HG02970 (cell line): ENCODE data around the gene USP40.
A peak's percentile ranks its signal among the peaks of the same experiment; 100 is the strongest.

Experiments
- ATAC-seq: cut with Tn5 transposase; IDR thresholded peaks from one replicate; pipeline ENCODE4 v1.9.1; 2021; ENCODE audit warnings: mild to moderate bottlenecking, moderate library complexity, moderate number of reproducible peaks; ENCODE audit not compliant: unreplicated experiment, low FRiP score

Gene USP40

DNA sequence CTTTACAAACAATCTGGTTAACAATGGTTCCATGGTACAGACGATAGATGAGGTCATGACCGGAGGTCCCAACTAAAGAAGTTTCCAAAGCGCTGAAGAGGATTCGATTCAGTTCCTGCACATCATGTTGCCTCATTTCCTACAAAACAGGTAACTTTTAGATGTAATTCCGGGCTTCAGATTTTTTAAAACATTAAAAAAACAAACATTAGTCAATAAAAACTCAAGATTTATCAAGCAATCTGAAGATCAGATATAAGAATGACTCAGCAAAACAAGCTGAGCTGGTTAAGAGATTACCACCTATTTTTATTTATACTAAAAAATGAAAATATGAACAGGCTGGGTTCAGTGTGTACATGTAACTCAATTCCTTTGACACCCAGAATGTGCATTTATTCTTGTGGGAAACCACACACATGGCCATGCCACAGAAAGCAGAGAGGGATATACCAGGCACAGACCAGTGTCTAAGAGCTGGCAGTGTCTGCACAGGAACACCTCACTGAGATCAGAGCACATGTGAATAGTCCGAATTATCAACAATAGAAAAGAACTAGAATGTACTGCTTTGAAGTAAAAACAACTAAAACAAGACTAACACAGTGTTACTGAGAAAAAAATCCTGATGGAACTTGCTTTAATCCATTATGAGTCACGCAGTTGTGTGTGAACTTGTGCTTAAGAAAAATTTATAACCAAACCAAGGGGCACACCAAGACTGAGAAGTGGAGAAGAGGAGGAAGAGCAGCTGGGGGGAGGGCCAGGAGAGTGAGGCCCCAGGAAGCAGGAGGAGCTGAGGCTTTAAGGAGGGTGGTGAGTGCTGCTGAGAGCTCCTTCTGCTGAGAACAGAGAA lies 9.5 kb downstream of the USP40 start:
- no peak for ATAC-seq

DNA sequence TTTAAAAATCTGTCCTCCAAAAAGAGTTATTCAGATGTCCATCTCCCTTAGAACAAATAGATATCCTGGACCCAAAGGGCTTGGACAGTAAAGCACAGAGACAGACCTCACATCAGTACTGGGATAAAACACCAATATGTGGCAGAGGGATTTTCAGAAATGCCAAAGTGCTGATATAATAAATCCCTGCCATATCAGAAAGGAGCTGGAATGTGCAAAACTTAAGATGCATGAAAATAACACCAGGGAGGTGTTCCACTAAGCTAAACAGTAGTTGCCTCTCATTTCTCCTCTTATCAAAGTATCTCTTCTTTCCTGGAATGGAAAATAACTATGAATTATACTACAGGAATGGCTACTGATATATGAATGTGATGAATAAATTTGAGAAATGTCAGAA lies 13.2 kb downstream of the USP40 start:
- ATAC-seq = no peak

DNA sequence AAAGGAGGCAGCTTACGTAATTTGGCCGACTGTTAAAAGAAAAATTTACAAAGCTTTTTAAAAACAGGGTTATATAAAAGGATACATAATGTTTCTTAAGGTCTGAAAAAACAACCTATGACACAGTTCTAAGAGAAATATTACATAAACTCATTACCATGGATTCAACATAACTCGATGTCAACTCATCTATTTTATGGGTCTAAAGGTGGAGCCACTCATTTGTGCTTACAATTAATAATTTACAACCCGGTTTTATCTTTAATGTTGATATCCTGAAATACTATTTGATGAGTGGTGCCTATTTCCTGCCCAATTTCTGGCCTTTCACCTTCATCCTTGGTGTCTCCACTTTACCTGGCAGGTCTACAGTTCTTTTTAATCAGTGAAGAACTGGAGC lies 15.1 kb downstream of the USP40 start:
- ATAC-seq = no peak

DNA sequence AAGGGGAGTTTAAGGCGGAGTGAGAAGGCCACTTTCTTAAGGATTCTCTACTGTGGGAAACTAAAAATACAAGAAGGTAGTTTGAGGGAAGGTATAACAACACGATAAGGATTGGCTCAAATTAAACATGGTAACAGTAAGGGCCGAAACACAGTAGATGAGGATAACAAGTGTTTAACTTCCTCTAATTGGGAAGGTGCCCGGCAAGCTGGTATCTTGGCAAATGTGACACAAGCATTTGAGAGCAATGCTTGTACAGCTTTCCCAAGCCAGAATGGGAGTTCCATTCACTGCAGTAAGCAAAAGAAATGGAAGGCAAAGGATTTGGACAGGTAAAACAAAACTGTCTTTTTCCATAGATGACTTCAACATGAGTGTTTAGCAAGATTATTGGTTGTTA lies 19.8 kb downstream of the USP40 start:
- ATAC-seq = no peak

DNA sequence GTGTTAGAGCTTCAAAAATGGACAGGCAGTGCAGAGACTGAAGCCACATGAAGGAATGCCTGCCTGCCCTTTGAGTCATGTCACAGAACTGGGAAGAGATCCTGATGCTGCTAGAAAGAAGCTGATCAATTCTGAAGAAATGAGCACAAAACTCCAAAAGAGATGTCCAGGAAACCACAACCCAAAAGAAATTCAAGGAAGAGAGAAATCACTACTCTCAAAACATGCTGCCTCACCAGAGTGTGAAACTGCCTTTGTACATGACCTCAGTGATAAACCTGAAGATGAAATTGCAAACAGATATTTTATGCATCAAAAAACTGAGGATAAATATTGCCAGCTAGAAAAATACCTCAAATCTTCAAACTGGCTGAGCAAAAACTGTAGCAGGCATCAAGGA lies 20.5 kb downstream of the USP40 start:
- no peak for ATAC-seq

DNA sequence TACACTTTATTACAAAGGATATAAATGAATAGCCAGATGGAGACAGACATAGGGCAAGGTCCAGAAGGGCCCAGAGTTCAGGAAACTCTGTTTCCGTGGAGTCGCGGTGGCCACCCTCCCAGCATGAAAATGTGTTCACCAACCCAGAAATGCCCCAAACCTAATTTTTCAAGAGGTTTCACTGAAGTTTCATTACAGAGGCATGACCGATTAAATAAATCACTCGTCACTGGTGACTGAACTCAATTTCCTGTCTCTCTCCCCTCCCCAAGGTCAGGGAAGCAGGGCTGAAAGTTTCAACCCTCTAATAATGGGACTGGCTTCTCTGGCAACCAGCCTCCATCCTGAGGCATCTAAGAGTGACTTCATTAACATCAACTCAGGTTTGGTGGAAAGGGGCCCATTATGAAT lies 22.4 kb downstream of the USP40 start:
- ATAC-seq = no peak

DNA sequence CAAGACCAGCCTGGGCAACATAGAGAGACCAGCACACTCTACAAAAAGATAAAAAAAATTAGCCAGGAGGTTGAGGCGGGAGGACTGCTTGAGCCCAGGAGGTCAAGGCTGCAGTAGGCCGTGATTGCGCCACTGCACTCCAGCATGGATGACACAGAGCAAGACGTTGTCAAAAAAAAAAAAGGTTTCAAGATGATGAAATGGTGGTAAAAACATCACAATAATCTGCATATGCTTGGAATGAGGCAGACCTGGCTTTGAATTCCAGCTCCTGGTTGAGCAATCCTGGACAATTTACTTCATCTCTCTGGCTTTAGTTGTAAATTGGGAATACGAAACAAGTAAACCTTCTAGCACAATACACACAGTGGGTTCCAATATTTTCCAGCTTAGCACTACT lies 24.1 kb downstream of the USP40 start:
- ATAC-seq = no peak

DNA sequence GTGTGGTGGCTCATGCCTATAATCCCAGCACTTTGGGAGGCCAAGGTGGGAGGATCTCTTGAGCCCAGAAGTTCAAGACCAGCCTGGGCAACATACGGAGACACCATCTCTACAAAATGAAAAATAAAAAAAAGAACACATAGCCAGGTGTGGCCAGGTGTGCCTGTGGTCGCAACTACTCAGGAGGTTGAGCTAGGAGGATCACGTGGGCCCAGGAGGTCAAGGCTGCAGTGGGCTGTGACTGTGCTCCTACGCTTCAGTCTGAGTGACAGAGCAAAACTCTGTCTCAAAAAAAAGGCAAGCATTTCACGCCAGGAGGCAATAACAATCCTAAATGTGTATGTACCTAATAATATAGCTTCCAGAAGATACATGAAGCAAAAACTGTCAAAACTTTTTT lies 27.8 kb downstream of the USP40 start:
- ATAC-seq = no peak

DNA sequence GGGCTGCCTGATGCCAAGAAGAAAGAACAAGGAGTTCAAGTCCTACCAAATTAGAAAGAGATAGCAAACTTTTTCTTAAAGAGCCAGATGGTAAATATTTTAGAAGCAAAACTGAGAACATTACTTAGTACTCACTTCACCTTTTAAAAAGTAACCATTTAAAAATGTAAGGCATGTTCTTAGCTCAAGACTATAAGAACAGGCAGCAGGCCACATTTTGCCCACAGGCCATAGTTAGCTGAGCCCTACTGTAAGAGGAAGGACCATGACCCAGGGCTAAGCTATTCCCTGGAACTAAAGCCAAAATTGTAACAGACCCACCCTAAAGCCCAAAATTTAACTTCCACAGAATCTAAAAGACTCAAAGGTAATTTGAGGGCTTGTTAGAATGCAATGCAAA lies 31.3 kb downstream of the USP40 start:
- ATAC-seq = no peak

DNA sequence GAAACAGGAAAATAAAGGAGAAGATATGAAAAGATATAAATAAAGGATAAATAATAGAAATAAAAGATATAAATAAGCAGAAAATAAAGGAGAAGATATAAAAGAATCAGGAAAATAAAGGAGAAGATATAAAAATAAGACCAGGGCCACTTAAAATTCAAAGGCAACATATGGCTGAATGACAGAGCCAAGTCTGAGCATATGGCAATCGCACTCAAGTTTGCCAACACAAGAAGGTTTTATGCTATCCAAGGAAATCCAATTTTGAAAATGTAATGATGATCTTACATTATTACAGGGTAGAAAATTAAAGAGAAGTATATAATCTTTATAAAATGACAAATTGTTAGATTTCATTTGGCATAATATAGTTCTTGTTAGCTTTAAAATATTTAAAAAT lies 33.6 kb downstream of the USP40 start:
- ATAC-seq = no peak

DNA sequence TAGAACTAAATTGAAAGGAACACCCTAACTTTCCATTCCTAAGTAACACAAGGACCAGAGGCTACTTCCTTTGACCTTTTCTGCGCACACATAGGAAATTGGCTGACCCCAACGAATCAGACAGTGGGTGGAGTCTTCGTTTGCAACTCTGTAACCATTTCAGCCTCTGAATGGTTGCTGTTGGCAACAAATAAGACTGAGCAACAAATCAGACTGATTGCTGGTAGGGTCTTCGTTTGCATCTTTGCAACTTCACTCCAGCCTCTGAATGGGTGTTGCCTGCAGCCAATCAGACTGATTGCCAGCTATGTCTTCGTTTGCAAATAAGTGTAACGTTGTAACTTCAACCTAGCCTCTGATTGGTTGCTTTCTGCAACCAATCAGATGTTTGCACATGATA lies 34.6 kb downstream of the USP40 start:
- no peak for ATAC-seq

DNA sequence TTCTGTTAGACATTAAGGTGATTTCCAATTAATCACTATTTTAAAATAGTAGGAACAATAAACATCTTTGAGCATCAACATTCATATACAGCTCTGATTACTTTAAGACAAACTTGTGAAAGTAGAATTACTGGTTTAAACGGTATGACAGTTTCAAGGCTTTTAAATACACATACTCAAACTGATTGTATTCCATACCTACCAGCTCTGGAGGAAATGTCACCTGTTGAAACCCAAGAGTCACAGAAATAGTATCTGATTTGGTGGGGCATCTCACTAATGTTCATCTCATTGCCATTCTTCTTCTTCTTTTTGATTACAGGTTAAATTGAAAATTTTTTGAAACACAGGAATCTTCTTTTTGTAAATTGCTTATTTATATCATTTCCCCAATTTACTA lies 36.2 kb downstream of the USP40 start:
- ATAC-seq = no peak

DNA sequence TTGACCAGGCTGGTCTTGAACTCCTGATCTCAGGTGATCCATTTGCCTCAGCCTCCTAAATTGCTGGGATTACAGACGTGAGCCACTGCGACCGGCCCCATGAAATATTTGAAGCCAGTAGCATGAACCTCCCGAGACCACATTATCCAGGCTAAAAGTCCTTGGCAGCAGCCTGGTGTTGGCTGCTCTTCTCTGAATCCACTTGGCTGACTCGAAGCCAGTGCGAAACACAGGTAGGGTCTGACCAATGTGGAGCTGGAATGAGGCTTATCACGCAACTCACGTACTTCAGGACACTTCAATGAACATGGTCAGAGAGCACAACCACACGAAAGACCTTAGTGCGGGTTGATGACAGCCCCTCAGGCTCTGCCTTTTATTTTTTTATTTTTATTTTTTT lies 38.4 kb downstream of the USP40 start:
- ATAC-seq = no peak

DNA sequence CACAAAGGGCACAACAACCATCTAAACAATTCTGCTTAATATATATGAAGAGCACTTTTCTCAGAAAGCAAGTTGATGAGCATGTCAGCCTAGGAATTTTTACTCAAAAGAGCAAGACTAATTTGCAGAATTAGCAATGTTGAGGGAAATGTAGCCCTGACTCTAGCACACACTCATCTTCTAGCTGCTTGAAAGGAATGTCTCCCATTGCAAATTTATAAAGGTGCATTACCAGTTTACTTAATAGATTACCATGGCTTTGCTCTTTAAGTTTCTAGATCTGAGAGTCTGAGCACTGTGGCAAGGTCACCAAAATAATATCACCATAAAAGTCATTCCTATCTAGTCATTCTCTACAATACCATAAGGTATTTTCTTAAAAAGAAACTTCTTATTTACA lies 40.8 kb downstream of the USP40 start:
- ATAC-seq = no peak

DNA sequence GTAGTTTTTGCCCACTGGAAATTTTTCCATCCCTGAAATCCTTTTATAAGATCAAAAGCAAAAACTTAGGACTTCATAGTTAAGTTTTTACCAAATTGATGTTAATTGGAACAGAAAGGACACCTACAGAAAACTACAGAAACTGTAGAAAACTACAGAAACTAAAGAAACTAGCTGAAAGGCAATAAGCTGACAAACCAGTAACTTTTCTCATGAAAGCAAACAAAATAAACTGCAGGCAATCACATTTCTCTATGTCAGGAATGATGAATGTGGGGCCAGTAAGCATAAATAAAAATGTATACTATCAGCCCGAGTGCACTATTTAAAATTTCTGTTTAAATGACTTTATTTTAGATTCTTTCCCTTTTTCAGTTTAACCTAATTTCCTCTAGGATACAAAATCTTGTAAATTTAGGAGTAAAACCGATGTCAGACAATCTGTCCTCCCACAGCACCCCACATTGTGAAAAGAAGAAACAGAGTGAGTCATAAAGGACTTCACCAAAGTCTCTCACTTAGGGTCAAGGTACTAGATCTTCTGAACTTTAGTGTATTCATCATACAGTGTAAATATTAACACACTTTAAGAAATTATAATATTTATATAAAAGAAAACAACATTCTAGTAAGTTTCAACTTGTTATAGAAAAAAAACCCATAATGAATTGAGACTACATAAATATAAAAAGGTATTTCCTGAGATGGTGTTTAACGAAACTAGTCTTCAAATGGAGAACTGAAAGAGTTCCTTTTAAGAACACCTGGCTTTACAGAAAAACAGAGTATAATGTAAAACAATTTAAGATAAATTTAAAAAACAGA lies 46.6 kb downstream of the USP40 start:
- peak; percentile 87 for ATAC-seq

DNA sequence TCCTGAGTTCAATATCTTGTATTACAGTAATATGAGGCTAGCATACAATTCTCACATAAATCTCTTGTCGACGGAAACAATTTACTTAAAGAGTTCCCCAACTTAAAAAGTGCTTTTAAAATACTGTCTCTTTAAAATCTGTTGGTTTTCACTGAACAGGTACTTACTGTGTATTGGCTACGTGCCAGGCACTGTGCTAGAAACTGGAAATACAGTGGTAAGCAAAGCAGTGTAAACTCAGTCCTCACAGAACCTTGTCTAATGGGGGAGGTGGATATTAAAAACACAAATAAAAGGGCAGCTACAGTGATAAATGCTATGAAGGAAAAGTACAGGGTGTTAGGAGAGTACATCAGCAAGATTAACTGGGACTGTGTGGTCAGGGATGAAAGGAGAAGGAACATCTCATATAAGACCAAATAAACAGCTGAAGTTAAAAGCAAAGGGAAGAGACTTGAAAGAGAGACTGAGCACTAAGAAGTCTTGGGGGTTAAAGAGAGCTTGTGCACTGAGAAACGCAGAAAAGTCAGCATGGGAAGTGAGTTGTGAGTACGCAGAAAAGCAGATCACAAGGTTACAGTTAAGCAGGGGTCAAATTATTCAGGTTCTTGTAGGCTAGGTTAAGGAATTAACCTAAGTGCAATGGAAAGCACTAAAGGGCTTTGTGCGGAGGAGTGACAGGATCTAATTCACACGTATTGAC lies 52.5 kb downstream of the USP40 start:
- no peak for ATAC-seq

DNA sequence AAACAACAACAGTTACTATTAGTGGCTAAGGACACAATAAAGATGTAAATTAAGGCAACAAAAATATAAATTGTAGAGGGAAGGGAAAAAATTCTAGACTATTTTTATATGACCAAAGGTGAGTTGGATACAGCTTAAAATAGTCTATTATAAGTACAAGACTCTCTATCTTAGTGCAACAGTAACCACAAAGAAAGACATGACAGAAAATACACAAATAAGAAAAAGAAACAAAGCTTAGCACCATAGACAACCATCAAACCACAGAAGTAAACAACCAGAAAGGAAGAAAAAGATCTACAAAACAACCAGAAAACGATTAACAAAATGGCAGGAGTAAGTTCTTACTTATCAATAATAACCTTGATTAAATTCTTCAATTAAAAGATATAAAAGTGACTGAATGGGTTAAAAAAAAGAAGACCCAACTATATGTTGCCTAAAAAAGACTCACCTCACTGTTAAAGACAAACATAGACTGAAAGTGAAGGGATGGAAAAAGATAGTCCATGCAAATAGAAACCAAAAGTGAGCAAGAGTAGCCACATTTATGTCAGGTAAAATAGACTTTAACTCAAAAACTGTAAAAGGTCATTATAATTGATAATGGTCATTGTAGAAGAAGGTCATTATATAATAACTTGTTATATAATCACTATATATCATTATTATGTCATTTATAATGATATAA lies 62.5 kb downstream of the USP40 start:
- no peak for ATAC-seq

DNA sequence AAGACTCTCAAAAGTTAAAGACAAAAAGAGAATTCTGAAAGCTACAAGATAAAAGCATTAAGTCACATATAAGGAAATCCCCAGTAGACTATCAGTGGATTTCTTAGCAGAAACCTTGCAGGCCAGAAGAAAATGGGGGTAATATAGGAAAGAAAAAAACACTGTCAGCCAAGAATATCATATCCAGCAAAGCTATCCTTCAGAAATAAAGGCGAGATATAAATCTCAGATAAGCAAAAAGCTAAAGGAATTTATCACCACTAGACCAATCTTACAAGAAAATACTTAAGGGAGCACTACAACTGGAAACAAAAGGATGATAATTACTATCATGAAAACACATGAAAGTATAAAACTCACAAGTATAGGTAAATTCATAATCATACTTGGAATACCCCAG lies 63.1 kb downstream of the USP40 start:
- ATAC-seq = no peak

DNA sequence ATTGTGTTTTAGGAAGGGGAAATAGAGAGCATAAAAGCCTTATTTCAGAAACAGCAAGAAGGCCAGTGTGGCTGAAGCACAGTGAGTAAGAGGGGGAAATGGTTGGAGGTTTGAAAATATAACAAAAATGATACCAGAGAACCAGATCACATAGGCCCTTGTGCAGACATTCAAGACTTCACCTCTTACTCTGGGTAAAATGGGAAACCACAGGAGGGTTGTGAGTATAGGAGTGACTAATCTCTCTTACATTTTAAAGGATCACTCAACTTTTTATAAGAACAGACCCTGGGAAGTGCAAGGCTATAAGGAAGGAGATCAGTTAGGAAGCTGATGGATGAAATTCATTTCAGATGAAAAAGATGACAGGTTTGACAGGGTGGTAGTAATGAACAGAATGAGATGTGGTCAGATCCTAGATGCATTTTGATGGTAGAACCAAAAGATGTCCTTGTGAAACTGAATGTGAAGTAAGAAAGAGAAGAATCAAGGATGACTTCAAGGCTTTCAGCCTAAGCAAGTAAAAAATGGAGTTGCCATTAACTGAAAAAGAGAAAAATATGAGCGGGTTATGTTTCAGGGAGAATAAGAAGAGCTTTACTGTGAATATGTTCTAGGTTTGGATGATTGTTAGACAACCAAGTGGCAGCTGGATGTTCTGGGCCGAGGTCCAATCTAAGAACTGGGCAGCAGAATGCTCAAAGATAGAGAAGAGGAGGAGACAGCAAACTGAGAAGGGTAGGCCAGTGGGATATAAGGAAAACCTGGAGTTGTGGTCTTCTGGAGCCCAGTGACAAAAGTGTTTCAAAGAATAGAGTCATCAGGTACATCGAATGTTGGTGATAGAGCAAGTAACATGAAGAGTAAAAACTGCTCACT lies 65.1 kb downstream of the USP40 start:
- no peak for ATAC-seq

DNA sequence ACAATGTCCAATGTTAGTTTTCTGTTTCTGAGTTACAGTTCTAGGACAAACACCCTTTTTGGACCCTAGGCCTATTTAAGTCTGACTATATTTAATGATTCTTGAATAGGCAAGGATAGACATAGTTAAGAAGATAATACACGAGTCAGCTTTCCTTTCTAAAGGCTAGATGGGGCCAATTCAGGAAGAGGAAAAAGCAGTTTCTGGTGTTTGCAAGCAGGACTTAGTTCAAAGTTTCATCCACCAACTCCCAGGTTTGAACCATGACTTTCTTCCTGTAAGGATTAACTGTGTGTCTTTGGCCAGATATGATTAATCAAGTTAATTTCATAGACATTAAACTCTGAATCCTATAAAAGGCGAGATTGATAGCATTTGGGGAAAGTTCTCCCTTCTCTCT lies 66.7 kb downstream of the USP40 start:
- ATAC-seq = no peak
